ENCODE results near the gene RBM15. TPM values are rescaled to one million over a fixed set of nuclear protein-coding genes. Genes with fewer than 3 reads are reported as not detected.

The RBM15 gene
- total RNA-seq, 1 experiment from 2014 or later = 32.1 TPM

DNA sequence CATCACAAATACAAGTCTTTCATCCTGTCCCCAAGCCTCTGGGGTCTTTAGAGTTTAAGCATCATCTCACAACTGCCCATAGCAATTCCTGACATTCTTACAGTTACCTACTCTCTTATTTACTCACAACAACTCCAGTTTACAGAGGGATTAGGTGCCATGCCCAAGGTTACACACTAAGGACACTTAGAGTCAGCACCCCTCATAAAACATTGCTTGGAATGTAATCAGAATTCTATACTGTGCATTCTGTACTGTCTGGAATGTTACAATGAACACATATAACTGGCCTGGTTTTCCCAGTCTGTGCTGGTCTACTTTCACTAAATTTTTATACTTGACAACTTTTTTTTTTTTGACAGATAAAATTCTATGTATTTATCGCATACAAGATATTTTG, 14.5 kb upstream of the RBM15 start:
- no peak for DNase-seq (ENCODE audit: low read depth, low spot score)
- Histone ChIP-seq H3K27me3 (ENCODE audit: control insufficient read depth, insufficient read depth, low read length) (no peaks in the 10 kb centered on the region), H3K27ac (ENCODE audit: low read length) (no peak overlapping the region; the same call in 1 of the 2 replicates), H3K4me3 (ENCODE audit: low read depth in 2 of 2, low read length in 2 of 2) (no peak overlapping the region), H3K36me3 (ENCODE audit: control insufficient read depth, insufficient read depth, low read length) (no peaks in the 10 kb centered on the region), H3K9me3 (ENCODE audit: control insufficient read depth, insufficient read depth, low read depth, low read length) (no peaks in the 10 kb centered on the region), H3K4me1 (ENCODE audit: control insufficient read depth, insufficient read depth, low read length) (no peaks in the 10 kb centered on the region)
- ChIA-PET POLR2A (no interaction called here), CTCF (no interaction called here)
- TF ChIP-seq, protein P1, sequence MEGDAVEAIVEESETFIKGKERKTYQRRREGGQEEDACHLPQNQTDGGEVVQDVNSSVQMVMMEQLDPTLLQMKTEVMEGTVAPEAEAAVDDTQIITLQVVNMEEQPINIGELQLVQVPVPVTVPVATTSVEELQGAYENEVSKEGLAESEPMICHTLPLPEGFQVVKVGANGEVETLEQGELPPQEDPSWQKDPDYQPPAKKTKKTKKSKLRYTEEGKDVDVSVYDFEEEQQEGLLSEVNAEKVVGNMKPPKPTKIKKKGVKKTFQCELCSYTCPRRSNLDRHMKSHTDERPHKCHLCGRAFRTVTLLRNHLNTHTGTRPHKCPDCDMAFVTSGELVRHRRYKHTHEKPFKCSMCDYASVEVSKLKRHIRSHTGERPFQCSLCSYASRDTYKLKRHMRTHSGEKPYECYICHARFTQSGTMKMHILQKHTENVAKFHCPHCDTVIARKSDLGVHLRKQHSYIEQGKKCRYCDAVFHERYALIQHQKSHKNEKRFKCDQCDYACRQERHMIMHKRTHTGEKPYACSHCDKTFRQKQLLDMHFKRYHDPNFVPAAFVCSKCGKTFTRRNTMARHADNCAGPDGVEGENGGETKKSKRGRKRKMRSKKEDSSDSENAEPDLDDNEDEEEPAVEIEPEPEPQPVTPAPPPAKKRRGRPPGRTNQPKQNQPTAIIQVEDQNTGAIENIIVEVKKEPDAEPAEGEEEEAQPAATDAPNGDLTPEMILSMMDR (IDR thresholded peaks at IDR 0.05) = no peak
- TF ChIP-seq TCF7L2 (IDR thresholded peaks at IDR 0.05; ENCODE audit: low read depth, low read length) = no peak
- TF ChIP-seq, protein P2, sequence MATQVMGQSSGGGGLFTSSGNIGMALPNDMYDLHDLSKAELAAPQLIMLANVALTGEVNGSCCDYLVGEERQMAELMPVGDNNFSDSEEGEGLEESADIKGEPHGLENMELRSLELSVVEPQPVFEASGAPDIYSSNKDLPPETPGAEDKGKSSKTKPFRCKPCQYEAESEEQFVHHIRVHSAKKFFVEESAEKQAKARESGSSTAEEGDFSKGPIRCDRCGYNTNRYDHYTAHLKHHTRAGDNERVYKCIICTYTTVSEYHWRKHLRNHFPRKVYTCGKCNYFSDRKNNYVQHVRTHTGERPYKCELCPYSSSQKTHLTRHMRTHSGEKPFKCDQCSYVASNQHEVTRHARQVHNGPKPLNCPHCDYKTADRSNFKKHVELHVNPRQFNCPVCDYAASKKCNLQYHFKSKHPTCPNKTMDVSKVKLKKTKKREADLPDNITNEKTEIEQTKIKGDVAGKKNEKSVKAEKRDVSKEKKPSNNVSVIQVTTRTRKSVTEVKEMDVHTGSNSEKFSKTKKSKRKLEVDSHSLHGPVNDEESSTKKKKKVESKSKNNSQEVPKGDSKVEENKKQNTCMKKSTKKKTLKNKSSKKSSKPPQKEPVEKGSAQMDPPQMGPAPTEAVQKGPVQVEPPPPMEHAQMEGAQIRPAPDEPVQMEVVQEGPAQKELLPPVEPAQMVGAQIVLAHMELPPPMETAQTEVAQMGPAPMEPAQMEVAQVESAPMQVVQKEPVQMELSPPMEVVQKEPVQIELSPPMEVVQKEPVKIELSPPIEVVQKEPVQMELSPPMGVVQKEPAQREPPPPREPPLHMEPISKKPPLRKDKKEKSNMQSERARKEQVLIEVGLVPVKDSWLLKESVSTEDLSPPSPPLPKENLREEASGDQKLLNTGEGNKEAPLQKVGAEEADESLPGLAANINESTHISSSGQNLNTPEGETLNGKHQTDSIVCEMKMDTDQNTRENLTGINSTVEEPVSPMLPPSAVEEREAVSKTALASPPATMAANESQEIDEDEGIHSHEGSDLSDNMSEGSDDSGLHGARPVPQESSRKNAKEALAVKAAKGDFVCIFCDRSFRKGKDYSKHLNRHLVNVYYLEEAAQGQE (IDR thresholded peaks at IDR 0.05; ENCODE audit: insufficient read depth in 1 of 2, low read depth in 2 of 2, low read length in 1 of 2) = no peak
- intact Hi-C loops (cut with micrococcal nuclease; ENCODE audit: unreplicated experiment) = no loop called here
- ATAC-seq = no peak
- no TSS peak for BruUV-seq (replicated peaks)
- in situ Hi-C loops (cut with HindIII; ENCODE audit: low pct_unique_long_range_greater_than_20kb, low sequenced_read_pairs) = no loop called here

DNA sequence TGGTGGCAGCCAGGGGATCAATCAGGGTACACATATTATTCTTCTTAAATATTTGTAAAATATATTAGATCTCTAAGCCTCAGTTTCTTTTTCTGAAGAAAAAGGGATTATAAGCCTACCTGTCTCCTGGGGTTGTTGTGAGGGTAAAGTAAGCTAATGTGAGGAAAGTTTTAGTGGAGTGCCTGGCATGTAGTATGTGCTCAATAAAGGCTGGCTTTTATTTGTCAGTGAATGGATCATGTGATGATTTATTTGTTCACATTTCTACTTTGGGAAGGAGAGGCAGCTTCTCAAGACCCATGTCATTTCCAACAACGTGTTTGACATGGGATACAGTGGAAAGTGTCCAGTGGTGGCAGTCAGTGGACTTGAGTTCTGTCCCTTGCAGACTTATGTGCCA, 12.4 kb upstream of the RBM15 start:
- POLR2A ChIA-PET = no interaction called here
- in situ Hi-C loops (cut with HindIII; ENCODE audit: low pct_unique_long_range_greater_than_20kb, low sequenced_read_pairs) = no loop called here

More for the DNA sequence above, 12.4 kb upstream of the RBM15 start:
- CTCF ChIA-PET = no interaction called here
- ATAC-seq (no peak), DNase-seq (ENCODE audit: low read depth, low spot score) (no peak)
- Histone ChIP-seq H3K27ac (ENCODE audit: low read length) (peak overlapping the region; percentile 39; the same call in 1 of the 2 replicates), H3K36me3 (ENCODE audit: control insufficient read depth, insufficient read depth, low read length) (no peaks in the 10 kb centered on the region), H3K9me3 (ENCODE audit: control insufficient read depth, insufficient read depth, low read depth, low read length) (no peaks in the 10 kb centered on the region), H3K27me3 (ENCODE audit: control insufficient read depth, insufficient read depth, low read length) (no peaks in the 10 kb centered on the region), H3K4me1 (ENCODE audit: control insufficient read depth, insufficient read depth, low read length) (no peaks in the 10 kb centered on the region), H3K4me3 (ENCODE audit: low read depth in 2 of 2, low read length in 2 of 2) (no peak overlapping the region)
- BruUV-seq (replicated peaks) = no TSS peak
- TF ChIP-seq, protein P2 (IDR thresholded peaks at IDR 0.05; ENCODE audit: insufficient read depth in 1 of 2, low read depth in 2 of 2, low read length in 1 of 2) = no peak
- TF ChIP-seq SIN3A (IDR thresholded peaks at IDR 0.05; ENCODE audit: borderline replicate concordance, insufficient read depth, low read depth, low read length) = no peak
- TF ChIP-seq, protein P1 (IDR thresholded peaks at IDR 0.05) = no peak
- TF ChIP-seq POLR2AphosphoS5 (IDR thresholded peaks at IDR 0.05; ENCODE audit: low read depth, low read length) = no peak
- TF ChIP-seq TCF7L2 (IDR thresholded peaks at IDR 0.05; ENCODE audit: low read depth, low read length) = no peak
- intact Hi-C loops (cut with micrococcal nuclease; ENCODE audit: unreplicated experiment) = no loop called here
